NCI-H187 treated with DMSO at 0.1 percent for 48 hours (cell line): ENCODE results near the gene ACTN1.
"Not testable (repeated sequence)": the region's sequence is repeated elsewhere in the genome, so short reads cannot be mapped to it uniquely, and the experiment has no call there.

ENCODE experiments used
- DNase-seq: peaks from one replicate; lab custom pipeline; 2025; lab: John Stamatoyannopoulos, UW

ACTN1 gene

DNA sequence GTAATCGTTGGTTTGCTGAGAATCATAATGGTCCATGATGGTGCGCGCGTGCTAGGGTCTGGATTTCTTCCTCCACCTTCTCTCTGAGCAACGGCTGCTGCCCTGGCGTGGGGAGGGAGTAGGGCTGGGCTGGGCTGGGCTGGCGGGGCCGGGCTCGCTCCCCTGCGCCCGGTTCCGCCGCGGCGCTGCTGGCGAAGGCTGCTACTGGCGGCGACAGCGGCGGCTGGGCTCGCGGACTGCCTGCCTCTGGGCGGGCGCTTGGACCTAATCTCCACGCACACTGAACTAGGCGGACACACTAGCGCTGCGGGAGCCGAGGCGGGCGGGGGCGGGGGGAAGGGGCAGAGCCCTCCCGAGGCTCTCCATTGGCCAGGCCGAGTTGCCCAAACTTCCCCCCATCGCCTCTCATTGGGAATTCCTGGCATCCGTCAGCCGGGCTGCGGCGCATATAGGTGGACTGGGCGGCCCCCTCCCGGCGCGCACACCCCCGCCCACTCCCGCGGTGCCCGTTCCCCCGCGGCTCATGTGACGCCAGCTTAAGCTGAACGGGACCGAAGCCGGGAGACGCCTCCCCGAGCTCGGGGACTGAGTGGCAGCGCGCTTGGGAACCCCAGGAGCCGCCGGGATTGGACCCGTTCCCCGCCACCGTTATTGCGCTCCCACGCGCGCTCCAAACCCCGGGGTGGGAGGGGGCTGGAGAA, at the start of gene ACTN1:
ACTN1 (minus strand) TSS at position 282 of the 701 bp plus-strand sequence; CDS start at position 36, 246 bp downstream.
- DNase-seq = peak; percentile 89

DNA sequence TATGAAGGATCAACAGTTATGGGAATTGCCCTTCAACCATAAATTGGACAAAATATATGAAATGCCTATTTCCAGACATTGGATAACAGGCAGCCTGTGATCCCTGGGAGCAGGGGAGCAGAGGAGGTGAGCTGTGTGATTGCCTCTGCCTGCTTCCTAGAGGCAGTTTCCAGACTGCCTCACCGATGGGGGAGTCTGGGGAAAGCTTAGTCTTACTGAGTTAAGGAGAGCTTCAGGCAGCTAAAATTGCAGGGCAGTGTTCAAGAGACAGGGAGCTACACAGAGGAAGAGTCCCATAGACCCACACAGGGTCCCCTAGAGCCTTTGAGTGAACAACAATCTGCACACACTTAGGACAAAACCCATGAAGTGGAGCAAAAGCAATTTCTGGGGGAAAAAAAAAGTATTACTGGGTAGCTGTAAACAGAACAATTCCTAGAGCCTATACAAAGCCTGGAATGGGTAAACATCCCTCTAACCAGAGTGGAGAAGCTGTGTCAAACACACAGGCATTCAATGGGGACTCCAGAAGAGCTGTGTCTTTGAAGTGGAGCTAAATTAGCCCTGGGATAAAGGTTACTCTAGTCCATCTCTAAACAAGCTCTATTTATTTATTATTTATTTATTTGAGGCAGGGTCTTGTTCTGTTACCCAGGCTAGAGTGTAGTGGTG, 48.3 kb upstream of the ACTN1 start:
- DNase-seq = no peak

DNA sequence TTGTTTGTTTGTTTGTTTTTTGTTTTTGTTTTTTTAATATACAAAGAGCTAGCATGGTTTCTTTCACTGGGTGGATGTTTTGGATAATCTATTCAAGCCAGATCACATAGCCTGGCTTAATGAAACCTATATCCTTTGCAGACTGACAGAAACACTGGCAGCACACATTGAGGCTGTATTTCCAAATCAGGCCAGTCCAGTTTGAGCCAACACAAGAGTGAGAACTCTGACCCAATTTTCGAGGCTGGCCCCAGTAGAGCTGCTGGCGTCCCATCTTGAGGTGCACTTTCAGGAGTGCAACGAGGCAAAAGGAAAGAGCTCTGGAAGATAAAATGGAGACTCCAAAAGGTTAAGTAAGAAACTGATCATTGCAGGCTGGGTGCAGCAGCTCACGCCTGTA, 43.9 kb upstream of the ACTN1 start:
- DNase-seq = no peak

DNA sequence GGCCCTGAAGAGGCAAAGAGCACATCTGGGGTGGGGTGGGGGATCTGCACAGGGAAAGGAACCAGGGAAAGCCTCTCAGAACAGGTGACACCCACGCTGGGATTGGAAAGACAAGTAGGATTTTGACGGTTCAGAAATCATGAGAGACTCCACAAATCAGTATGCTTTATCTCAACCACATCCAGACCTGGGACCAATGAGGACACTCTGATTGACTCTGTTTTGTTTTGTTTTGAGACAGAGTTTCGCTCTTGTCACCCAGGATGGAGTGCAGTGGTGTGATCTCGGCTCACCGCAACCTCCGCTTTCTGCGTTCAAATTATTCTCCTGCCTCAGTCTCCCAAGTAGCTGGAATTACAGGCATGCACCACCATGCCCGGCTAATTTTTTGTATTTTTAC, 43.0 kb upstream of the ACTN1 start:
- DNase-seq = not testable (repeated sequence)

DNA sequence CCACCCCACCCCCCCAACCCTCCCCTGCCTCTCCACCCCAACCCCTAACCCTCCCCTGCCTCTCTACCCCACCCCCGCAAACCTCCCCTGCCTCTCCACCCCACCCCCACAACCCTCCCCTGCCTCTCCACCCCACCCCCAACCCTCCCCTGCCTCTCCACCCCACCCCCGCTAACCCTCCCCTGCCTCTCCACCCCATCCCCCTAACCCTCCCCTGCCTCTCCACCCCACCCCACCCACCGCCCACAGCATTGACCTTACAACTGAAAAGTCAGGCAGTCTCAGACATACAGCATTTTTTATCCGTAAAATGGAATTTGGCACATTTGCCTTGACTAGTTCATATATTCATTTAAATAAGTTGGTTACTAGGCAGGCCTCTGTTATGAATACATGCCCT, 38.6 kb upstream of the ACTN1 start:
- DNase-seq = no peak

DNA sequence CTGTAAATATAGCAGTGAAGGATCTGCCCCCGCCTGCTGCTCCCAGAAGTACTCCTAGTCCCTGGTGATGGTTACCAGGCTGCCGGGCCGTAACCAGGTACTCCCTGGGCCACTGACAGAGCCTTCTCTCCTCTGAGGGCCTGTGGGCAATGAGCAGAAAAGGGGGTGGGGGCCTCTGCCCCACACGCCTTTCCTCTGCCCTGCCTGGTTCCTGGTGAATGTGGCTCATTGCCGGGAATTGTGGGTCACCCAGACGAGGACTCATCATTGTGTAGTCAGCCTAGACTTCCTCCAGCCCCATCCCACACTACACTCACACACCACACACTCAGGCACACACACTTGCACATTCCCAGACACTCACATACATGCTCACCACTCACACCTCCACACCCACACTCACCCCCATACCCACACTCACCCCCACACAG, 35.7 kb upstream of the ACTN1 start:
- DNase-seq = no peak

DNA sequence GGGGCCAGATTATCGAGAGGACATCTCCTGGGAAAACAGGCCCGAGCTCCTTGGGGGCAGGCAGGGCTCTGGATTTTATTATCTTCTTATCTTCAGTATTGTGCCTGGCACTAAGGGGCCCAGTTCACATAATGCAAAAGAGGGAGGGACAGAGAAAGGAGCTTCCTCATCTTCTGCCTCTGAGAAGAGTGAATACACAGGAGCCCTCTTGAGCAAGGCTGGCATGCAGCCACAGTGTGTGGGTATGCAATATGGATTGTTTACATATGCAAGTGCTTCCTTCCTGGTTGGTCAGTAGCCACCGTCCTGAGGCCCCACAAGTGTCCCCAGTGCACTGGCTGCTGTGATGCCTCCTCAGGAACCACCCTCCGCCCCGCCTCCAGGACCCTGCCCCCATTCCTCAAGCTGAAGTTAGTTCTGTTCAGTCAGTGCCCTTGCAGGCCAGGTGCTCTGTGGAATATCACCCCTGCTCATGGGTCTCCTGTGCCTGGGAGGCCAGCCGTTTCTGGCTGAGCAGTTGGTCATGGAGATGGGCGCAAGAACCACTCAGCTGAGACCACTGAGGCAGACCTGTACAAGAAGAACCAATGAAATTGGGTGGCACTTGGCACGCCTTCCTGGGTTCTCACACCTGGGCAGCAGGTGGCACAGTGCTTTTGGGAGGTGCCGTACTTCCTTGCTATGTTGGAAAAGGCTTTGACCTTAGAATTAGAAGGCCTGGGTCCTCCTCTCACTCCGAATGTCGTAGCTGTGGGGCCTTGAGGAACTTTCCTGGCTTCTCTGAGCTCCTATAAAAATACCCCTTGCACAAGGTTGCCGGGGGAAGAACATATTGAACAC, 35.1 kb upstream of the ACTN1 start:
- no peak for DNase-seq

DNA sequence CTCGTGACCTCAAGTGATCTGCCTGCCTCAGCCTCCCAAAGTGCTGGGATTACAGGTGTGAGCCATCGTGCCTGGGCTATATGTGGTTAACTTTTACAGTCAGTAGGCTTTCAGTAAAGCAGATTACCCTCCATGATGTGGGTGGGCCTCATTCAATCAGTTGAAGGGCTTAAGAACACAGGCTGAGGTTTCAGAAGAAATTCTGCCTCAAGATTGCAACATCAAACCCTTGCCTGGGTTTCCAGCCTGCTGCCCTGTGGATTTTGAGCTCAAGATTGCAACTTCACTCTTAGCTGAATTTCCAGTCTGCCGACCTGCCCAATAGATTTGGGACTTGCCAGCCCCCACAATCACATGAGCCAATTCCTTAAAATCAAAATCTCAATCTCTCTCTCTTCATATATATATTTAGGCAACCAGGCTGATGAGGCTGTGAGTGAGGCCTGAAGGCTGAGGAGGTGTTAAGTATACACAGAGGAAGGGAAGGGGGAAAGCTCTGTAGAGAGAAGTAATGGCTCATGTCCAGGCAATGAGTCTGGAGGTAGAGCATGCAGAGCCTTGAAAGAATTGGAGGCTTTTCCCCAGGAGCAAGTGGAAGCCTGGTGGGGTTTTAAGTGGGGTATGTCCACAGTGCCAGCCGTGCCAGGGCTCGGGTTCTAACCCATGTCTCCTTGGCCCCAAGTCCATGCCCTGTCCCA, 33.3 kb upstream of the ACTN1 start:
- DNase-seq = no peak

DNA sequence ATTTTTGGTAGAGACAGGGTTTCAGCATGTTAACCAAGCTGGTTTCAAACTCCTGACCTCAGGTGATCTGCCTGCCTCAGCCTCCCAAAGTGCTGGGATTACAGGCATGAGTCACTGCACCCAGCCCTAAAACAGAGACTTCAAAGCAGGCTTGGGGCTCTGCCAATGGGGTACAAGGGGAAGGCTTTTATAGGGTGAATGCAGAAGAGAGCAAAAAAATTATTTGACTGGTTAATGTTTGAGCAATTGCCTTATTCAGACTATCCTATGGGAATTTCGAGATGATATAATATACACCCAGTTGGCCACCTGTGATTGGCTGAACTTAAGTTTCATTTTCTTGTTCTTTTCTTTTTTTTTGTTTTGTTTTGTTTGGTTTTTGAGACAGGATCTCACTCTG, 31.5 kb upstream of the ACTN1 start:
- no peak for DNase-seq

DNA sequence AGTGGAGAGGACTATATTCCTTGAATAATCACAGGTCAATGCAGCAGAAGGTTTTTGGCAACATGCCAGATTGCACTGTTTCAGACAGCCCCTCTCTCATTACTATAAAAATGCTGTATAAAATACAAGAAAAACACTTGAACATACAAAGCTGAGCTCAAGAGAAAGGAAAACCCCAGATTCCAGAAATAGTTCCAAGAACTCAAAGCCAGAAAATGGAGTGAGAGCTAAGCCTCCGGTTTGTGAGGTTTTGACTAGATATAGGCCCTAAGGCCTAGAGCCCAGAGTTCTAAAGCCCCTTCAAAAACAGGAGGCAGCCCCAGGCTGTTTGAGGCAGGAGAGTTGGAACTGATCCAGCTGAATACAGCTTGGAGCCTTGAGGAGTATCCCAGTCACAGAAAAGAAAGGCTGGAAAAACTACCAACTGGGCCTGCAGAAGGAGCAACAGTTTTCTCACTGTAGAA, 29.4 kb upstream of the ACTN1 start:
- no peak for DNase-seq

DNA sequence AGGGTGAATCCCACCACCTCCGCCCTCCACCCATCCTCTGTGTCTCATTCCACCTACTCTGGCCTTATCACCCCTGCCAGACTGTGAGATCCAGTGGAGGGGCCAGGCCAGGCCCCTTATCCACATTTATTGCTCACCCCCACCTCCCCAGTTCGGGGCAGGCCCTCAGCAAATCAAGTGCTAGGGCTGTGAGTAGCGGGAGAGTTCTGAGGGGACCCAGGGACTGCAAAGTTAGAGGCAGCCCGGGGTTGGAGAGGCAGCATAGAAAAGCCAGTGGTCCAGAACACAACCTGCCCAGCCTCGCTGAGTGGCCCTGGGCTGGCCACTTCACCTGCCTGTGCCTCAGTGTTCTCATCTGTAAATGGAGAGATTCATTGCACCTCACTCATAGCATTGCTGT, 27.2 kb upstream of the ACTN1 start:
- DNase-seq = no peak

DNA sequence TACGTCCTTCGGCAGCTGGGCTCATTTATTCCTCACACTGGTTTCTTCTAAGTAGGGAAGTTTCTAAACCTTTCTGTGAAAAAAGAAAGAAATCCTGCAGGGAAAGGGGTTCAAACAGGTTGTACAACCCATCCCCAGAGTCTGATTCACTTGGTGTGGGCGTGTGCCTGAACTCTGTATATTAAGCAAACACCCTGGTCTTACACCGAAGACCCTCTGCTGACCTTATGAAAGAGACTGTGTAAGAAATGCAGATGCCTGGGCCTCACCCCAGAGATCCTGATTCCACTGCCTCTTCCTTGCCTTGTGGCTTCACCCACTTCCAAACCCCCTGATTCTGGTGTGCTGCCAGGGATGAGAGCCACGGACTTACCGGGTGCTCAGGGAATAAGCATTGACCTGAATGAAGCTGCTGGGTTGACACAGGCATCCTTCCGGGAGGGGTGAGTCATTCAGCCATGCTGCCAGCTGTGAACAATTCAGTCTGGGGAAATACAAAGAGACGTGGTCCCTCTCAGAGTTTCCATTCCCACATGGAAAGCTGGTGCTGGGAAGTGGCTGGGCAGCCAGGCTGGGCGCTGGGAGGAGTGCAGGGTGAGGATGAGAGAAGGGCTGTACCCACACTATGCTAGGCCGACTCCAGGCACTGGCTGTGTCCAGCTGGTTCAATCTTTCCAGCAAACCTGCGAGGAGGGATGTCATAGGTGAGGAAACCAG, 26.5 kb upstream of the ACTN1 start:
- no peak for DNase-seq

DNA sequence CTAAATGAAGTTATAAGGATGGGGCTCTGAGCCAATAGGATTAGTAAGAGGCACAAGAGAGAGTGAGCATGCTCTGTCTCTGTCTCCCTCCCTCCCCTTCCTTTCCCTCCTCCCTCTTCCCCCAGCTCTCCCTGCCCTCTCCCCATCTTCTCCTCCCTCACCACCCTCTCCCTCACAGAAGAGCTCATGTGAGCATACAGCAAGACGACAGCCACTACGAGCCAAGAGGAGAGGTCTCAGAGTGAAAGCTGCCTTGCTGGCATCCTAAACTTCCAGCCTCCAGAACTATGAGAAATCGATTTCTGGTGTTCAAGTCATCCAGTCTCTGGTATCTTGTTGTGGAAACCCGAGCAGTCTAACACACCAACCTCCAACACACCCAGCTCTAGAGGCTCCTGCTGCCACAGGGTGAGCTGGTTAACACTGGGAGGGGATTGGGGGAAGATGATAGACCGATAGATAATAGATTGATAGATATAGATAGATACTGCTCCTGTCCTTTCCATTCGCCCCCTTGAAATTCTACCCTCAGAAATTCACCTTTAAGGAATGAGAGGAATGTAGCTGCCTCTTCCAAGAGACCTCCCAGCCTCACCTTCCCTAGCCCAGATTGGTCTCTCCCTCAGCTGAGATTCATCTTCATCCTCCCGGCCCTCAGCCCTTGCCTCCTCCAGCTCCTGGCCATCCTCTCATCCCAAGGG, 25.8 kb upstream of the ACTN1 start:
- DNase-seq = no peak

DNA sequence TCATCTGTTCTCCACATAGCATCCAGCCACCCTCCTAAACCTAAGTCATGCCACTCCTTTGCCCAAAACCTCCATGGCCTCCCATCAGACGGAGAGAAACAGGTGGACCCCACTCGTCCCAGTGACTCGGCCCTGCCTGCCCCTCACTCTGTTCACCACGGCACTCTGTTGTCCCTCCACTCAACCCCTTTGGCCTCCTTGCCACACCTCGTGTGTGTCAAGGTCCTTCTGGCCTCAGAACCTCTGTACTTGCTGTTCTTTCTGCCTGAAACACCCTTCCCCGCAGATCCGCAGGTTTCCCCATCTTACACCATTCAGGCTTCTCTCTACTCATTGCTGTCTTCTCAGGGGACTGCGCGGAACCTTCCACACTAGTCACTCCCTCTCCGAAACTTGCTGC, 24.5 kb upstream of the ACTN1 start:
- DNase-seq = no peak

DNA sequence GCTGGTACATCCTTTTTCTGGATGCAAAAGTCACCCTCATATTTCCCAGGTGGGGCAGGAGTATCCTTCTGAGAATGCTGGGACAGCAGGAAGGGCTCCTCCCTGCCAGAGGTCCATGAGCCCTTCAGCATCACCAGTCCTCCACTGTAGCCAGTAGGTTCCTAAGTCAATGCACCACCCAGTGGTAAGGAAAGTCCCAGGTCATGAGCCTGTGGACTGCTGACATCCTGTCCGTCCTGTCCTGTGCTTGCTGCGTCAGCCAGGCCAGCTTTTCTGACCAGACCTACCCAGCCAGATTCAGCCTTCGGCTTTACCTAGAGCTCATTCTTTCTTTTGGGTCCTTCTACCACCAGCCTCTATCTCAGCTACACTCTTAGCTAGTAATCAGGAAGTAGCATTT, 23.0 kb upstream of the ACTN1 start:
- no peak for DNase-seq

DNA sequence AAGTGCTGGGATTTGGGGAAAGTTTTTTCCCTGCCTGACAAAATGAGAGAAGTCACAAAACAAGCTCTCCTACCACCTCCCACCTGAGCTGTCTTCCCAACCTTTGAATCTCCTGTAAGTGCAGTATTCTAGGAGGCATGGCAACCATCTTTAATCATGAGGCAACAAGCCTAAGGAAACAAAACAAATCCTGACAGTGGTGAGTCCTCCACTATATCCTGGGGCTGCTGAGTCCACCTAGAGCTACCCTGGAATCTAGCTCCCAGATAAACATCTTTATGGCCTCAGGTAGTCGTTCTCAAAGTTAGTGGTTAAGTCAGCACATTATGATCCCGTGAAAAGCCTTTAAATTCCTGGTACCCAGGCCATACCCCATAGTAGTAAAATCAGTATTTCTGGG, 22.3 kb upstream of the ACTN1 start:
- DNase-seq = no peak

DNA sequence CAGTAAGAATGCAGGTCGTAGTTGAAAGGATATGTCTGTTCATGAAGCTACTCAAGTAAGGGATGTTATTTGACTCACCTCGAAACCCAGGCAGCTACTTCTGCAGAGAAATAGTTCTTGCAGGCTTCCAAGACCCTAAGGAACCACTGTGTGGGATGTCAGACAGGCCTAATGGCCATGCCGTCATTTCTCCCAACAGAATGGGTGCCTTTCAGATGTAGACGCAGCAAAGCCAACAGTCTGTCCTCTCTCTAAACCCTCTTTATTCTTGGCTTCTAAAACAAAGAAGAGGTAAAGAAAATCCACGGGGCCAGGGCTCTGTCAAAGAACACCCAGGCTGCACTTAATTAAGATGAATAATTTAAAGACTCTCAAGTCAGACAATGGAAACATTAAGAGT, 19.0 kb upstream of the ACTN1 start:
- no peak for DNase-seq

DNA sequence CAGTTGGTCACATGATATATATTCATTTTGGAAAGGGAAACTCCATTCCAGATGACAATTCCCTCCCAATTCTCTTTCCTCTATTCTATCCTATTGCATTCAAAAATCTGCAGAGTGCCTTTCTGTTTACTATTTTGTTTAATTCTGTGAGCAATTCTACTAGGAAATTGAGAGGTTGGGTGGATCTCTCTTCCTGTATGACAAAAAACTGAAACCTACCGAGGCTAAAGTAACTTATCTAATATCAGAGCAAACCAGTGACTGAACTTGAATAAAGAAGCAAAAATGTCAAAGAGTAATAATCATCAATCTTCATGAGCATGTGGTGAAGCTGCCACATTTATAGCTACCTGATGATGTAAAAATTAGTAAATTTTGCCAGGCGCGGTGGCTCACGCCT, 16.6 kb upstream of the ACTN1 start:
- DNase-seq = no peak

DNA sequence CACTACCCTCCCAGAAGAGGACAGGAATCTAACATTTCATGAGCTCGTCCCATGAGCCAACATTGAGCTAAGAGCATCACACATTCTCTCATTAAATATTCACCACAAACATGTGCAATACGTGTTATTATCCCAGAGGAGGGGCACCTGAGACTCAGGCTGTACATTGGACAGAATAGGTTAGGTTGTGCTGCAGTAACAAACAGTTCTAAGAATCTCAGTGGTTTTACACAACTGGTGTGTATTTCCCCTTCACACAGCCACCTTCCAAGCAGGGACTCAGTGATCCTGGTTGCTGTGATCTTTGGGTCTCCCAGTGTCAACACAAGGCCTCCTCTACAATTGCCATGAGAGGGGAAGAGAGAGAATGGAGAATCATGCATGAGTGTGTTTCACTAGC, 15.0 kb upstream of the ACTN1 start:
- DNase-seq = no peak

DNA sequence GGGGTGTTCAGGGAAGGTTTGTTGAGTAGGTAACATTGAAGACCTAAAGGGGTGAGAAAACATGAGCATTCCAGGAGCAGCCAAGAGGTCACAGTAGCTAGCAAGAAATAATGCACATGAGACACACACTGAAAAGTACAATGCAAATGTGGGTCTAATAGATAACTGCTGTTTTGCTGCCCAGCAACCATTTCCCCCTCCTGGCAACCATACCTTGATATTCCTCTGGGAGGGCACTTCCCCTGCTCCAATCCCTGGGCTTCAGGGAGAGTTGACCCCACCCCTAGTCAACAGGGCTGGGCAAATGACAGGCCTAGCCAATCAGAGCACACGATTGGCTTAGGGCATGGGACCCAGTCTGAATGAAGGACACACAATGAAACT, 8.5 kb upstream of the ACTN1 start:
- DNase-seq = no peak
